H9 (cell line): ENCODE data around the gene GPR15LG. TPM values are rescaled to one million over a fixed set of nuclear protein-coding genes. Genes with fewer than 3 reads are reported as not detected.

Source experiments
- DNase-seq: peaks from one replicate; pipeline ENCODE4 v3.0.0-alpha.2; 2017
- H2AFZ ChIP-seq: one replicate; pipeline ENCODE4 v1.6.1; 2013; ENCODE audit warnings: mild to moderate bottlenecking, low read length, control low read depth, moderate library complexity
- H2AK5ac ChIP-seq: 2 replicates; pipeline ENCODE4 v1.6.1; 2013; ENCODE audit warnings: low read length, control low read depth, mixed read lengths; ENCODE audit not compliant: insufficient read length
- H2BK120ac ChIP-seq: one replicate; pipeline ENCODE4 v1.6.1; 2013; ENCODE audit warnings: low read depth, mild to moderate bottlenecking, low read length, control low read depth, inconsistent platforms; ENCODE audit not compliant: poor library complexity, severe bottlenecking
- H2BK12ac ChIP-seq: 2 replicates; pipeline ENCODE4 v1.6.1; 2013; ENCODE audit warnings: low read length, control low read depth, mixed read lengths, low read depth; ENCODE audit not compliant: insufficient read length
- H2BK15ac ChIP-seq: 2 replicates; pipeline ENCODE4 v1.6.1; 2013; ENCODE audit warnings: low read depth, low read length, control low read depth
- H2BK20ac ChIP-seq: one replicate; pipeline ENCODE4 v1.6.1; 2013; ENCODE audit warnings: low read depth, mild to moderate bottlenecking, low read length, control low read depth, inconsistent platforms; ENCODE audit not compliant: poor library complexity, severe bottlenecking
- H2BK5ac ChIP-seq: 2 replicates; pipeline ENCODE4 v1.6.1; 2013; ENCODE audit warnings: low read length, control low read depth, mixed read lengths; ENCODE audit not compliant: insufficient read length
- H3K14ac ChIP-seq: 2 replicates; pipeline ENCODE4 v1.6.1; 2013; ENCODE audit warnings: low read length, control low read depth; ENCODE audit not compliant: insufficient read depth
- H3K18ac ChIP-seq: 2 replicates; pipeline ENCODE4 v1.6.1; 2013; ENCODE audit warnings: low read depth, mild to moderate bottlenecking, mixed read lengths, low read length, control low read depth; ENCODE audit not compliant: insufficient read length
- H3K23ac ChIP-seq: 2 replicates; pipeline ENCODE4 v1.6.1; 2013; ENCODE audit warnings: low read length, control low read depth, mixed read lengths, low read depth; ENCODE audit not compliant: insufficient read length
- H3K23me2 ChIP-seq: 2 replicates; pipeline ENCODE4 v1.6.1; 2013; ENCODE audit warnings: low read depth, mild to moderate bottlenecking, mixed read lengths, low read length, control low read depth; ENCODE audit not compliant: insufficient read length, poor library complexity, severe bottlenecking
- H3K27ac ChIP-seq: 2 replicates; pipeline ENCODE4 v1.5.1; 2013; ENCODE audit warnings: low read length, control low read depth, mixed read lengths, low read depth; ENCODE audit not compliant: insufficient read length
- H3K27me3 ChIP-seq: 2 replicates; pipeline ENCODE4 v1.6.1; 2013; ENCODE audit warnings: low read length, control low read depth, inconsistent platforms; ENCODE audit not compliant: insufficient read depth
- H3K4ac ChIP-seq: 2 replicates; pipeline ENCODE4 v1.6.1; 2013; ENCODE audit warnings: low read depth, mild to moderate bottlenecking, control low read depth, inconsistent platforms, low read length, moderate library complexity
- H3K4me1 ChIP-seq: 2 replicates; pipeline ENCODE4 v1.6.1; 2013; ENCODE audit warnings: low read length, control low read depth, inconsistent platforms; ENCODE audit not compliant: insufficient read depth
- H3K4me2 ChIP-seq: 2 replicates; pipeline ENCODE4 v1.6.1; 2013; ENCODE audit warnings: low read length, control low read depth, mixed read lengths; ENCODE audit not compliant: insufficient read length, insufficient read depth
- H3K56ac ChIP-seq: 2 replicates; pipeline ENCODE4 v1.6.1; 2013; ENCODE audit warnings: low read depth, mild to moderate bottlenecking, mixed read lengths, low read length, control low read depth; ENCODE audit not compliant: insufficient read length
- H3K79me1 ChIP-seq: 2 replicates; pipeline ENCODE4 v1.6.1; 2013; ENCODE audit warnings: low read depth, mild to moderate bottlenecking, moderate library complexity, low read length, control low read depth, inconsistent platforms; ENCODE audit not compliant: insufficient read depth, poor library complexity, severe bottlenecking
- H3K79me2 ChIP-seq: 2 replicates; pipeline ENCODE4 v1.6.1; 2013; ENCODE audit warnings: low read length, control low read depth, inconsistent platforms; ENCODE audit not compliant: insufficient read depth
- H3K9ac ChIP-seq: 2 replicates; pipeline ENCODE4 v1.6.1; 2013; ENCODE audit warnings: low read length, control low read depth, mixed read lengths; ENCODE audit not compliant: insufficient read length; ENCODE audit errors: extremely low read depth
- H3K9me3 ChIP-seq: one replicate; pipeline ENCODE4 v1.6.1; 2013; ENCODE audit warnings: low read depth, low read length, inconsistent platforms; ENCODE audit not compliant: control insufficient read depth
- H3T11ph ChIP-seq: one replicate; pipeline ENCODE4 v1.6.1; 2013; ENCODE audit warnings: mild to moderate bottlenecking, low read length, control low read depth, inconsistent platforms
- H4K20me1 ChIP-seq: one replicate; pipeline ENCODE4 v1.6.1; 2013; ENCODE audit not compliant: control insufficient read depth, insufficient read length, insufficient read depth
- H4K5ac ChIP-seq: 2 replicates; pipeline ENCODE4 v1.6.1; 2013; ENCODE audit warnings: low read depth, mild to moderate bottlenecking, mixed read lengths, low read length, control low read depth; ENCODE audit not compliant: insufficient read length
- H4K8ac ChIP-seq: replicated peaks from 2 replicates; pipeline ENCODE4 v1.6.1; 2013; ENCODE audit warnings: low read length, control low read depth, mixed read lengths, low read depth; ENCODE audit not compliant: insufficient read length
- H4K91ac ChIP-seq: 2 replicates; pipeline ENCODE4 v1.6.1; 2013; ENCODE audit warnings: low read depth, mild to moderate bottlenecking, moderate library complexity, mixed read lengths, low read length, control low read depth; ENCODE audit not compliant: insufficient read length
- H3K27ac Mint-ChIP-seq, 3 experiments: 2 replicates in 2 of 3; 3 replicates in 1 of 3; pipeline ENCODE4 v1.8.0; 2020 to 2021; ENCODE audit warnings: mixed read lengths in 3 of 3, mild to moderate bottlenecking in 1 of 3, moderate library complexity in 1 of 3
- H3K27me3 Mint-ChIP-seq: 2 replicates; pipeline ENCODE4 v1.8.0; 2021; ENCODE audit warnings: low read depth, mild to moderate bottlenecking, moderate library complexity, mixed read lengths
- H3K36me3 Mint-ChIP-seq, 3 experiments: 2 replicates in 2 of 3; 3 replicates in 1 of 3; pipeline ENCODE4 v1.8.0; 2020 to 2021; ENCODE audit warnings: low read depth in 3 of 3, mixed read lengths in 3 of 3; ENCODE audit not compliant: insufficient read depth in 1 of 3
- H3K4me1 Mint-ChIP-seq, 2 experiments: 2 replicates each; pipeline ENCODE4 v1.8.0; 2020; ENCODE audit warnings: mixed read lengths in 2 of 2
- H3K4me3 Mint-ChIP-seq, 2 experiments: 2 replicates in 1 of 2; 3 replicates in 1 of 2; pipeline ENCODE4 v1.8.0; 2020 to 2021; ENCODE audit warnings: mild to moderate bottlenecking in 2 of 2, mixed read lengths in 2 of 2, moderate library complexity in 1 of 2
- H3K9me3 Mint-ChIP-seq, 2 experiments: 2 replicates in 1 of 2; 3 replicates in 1 of 2; pipeline ENCODE4 v1.8.0; 2020; ENCODE audit warnings: mild to moderate bottlenecking in 2 of 2, mixed read lengths in 2 of 2, moderate library complexity in 1 of 2
- WGBS: extraction: QIAGEN DNeasy Blood & Tissue Kit; methylation state at CpG from one replicate; pipeline ENCODE4 v1.1.7; 2013; ENCODE audit warnings: missing lambda C conversion rate, low lambda C conversion rate, mixed read lengths; ENCODE audit not compliant: insufficient read length; ENCODE audit errors: extremely low coverage; 5-methylcytosine and 5-hydroxymethylcytosine counted together
- total RNA-seq: library from RNA; stranded (reverse); gene quantifications from 2 replicates; pipeline ENCODE4 v1.2.1, GENCODE V29; 2021
- TF ChIP-seq, protein P1 (sequence below): fragments of 200-600 bp; sonication (generic); conservative IDR thresholded peaks from 3 replicates; pipeline ENCODE4 v1.8.0; 2021; ENCODE audit warnings: antibody characterized with exemption, mild to moderate bottlenecking

The GPR15LG gene
- total RNA-seq, 1 experiment from 2014 or later, result not detected

DNA sequence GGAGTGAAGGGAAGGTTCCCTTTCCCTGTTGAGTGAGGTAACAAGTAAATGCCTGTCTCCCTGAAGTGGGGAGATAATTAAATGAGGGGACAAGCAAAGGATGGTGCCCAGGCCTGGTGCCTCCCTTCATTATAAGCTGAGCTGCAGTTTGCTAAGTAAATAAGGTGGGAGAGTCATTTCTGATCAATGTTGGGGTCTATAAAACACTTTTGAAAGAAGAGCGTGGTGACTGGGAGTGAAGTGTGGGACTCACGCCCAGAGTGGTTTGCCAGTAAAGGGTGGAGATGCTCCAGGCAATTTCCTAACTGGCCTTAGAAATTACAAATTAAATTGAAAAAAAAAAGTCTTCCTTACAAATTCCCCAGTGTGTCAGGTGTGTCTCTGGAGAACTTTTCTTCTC is 9.6 kb upstream of the GPR15LG start:
- no peaks in the 10 kb centered on the region for H3K79me1 ChIP-seq
- H3K27ac Mint-ChIP-seq, result peak overlapping the region in 2 of 3 experiments; percentile 5 to 52; a peak in 2 of 7 replicates
- TF ChIP-seq, protein P1, sequence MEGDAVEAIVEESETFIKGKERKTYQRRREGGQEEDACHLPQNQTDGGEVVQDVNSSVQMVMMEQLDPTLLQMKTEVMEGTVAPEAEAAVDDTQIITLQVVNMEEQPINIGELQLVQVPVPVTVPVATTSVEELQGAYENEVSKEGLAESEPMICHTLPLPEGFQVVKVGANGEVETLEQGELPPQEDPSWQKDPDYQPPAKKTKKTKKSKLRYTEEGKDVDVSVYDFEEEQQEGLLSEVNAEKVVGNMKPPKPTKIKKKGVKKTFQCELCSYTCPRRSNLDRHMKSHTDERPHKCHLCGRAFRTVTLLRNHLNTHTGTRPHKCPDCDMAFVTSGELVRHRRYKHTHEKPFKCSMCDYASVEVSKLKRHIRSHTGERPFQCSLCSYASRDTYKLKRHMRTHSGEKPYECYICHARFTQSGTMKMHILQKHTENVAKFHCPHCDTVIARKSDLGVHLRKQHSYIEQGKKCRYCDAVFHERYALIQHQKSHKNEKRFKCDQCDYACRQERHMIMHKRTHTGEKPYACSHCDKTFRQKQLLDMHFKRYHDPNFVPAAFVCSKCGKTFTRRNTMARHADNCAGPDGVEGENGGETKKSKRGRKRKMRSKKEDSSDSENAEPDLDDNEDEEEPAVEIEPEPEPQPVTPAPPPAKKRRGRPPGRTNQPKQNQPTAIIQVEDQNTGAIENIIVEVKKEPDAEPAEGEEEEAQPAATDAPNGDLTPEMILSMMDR, result no peak
- no peaks in the 10 kb centered on the region for H3K9me3 ChIP-seq
- no peak overlapping the region for H3K9ac ChIP-seq
- H3K23ac ChIP-seq, result no peak overlapping the region
- H4K91ac ChIP-seq, result no peak overlapping the region
- H2BK20ac ChIP-seq, result no peak overlapping the region
- no peak overlapping the region for H2AFZ ChIP-seq
- no peak overlapping the region for H2BK12ac ChIP-seq
- no peak overlapping the region for H2BK5ac ChIP-seq
- H3K9me3 Mint-ChIP-seq, result peaks cover 0 to 4% of the 10 kb centered on the region in 2 experiments; a peak in 2 of 5 replicates
- no peak overlapping the region for H3T11ph ChIP-seq
- H4K5ac ChIP-seq, result no peak overlapping the region
- H3K14ac ChIP-seq, result no peak overlapping the region
- peaks cover 26% of the 10 kb centered on the region for H3K4me1 ChIP-seq
- H3K4me2 ChIP-seq, result no peak overlapping the region
- no peak overlapping the region for H3K56ac ChIP-seq
- no peaks in the 10 kb centered on the region for H3K36me3 Mint-ChIP-seq
- H3K4me1 Mint-ChIP-seq, result peaks cover 72 to 73% of the 10 kb centered on the region in 2 experiments
- H3K4ac ChIP-seq, result no peak overlapping the region
- H3K4me3 Mint-ChIP-seq, result no peak overlapping the region; a peak in 2 of 5 replicates
- no peak overlapping the region for H2BK15ac ChIP-seq
- peaks cover 3% of the 10 kb centered on the region; the same call in 1 of the 2 replicates for H3K27me3 Mint-ChIP-seq
- no peak overlapping the region for H4K8ac ChIP-seq
- no peak overlapping the region for H3K18ac ChIP-seq
- DNase-seq, result no peak
- H2BK120ac ChIP-seq, result no peak overlapping the region
- no peaks in the 10 kb centered on the region for H3K27me3 ChIP-seq
- H2AK5ac ChIP-seq, result no peak overlapping the region
- H3K27ac ChIP-seq, result no peak overlapping the region
- H3K79me2 ChIP-seq, result no peaks in the 10 kb centered on the region
- H4K20me1 ChIP-seq, result no peaks in the 10 kb centered on the region
- H3K23me2 ChIP-seq, result no peaks in the 10 kb centered on the region
- no CpG with 5 or more reads among the region's 2 CpGs for WGBS
